NB4 (cell line): ENCODE data around the gene SEPTIN5.

Experiments used
- CTCF ChIP-seq: IDR thresholded peaks from one replicate; pipeline ENCODE4 v1.5.1; 2012; ENCODE audit warnings: low read depth, low read length
- POLR2A ChIP-seq: IDR thresholded peaks from 2 replicates; pipeline ENCODE4 v1.6.1; 2011; ENCODE audit warnings: mild to moderate bottlenecking; ENCODE audit not compliant: insufficient read length; ENCODE audit errors: extremely low read depth

GRCh38 chr22:19759427-19760057 is 45.2 kb downstream of the SEPTIN5 start:
- TF ChIP-seq CTCF (no peak), POLR2A (no peak)
